Astrocyte of the spinal cord (primary cell): Measurements from ENCODE around the gene DTX3L.

ENCODE experiments used
- DNase-seq: peaks from one replicate; pipeline ENCODE4 v3.0.0; 2011; ENCODE audit warnings: low read depth, low spot score
- H3K4me3 ChIP-seq: 2 replicates; pipeline ENCODE4 v1.5.1; 2011; ENCODE audit warnings: low read depth, mild to moderate bottlenecking, low read length, moderate library complexity
- CTCF ChIP-seq: IDR thresholded peaks from 2 replicates; pipeline ENCODE4 v1.5.1; 2012; ENCODE audit warnings: low read depth, mild to moderate bottlenecking, low read length, inconsistent platforms
- in situ Hi-C: cut with HindIII; loops from 2 replicates; pipeline ENCODE4 v1.10.0; 2017; ENCODE audit warnings: low sequenced_read_pairs

DTX3L gene

GRCh38 chr3:122564155-122564912, at the start of gene DTX3L, which contains the start of gene PARP9:
Gene DTX3L, plus strand, starts transcription at chr3:122564338. Its CDS starts 89 bp downstream, at chr3:122564427.
Gene PARP9, minus strand, starts transcription at chr3:122564300. Its CDS starts 4,680 bp downstream, at chr3:122559620.
- no peak for TF ChIP-seq CTCF
- peak within 1 kb of the TSS; percentile 64 for H3K4me3 ChIP-seq
- peak; percentile 82 for DNase-seq
- in situ Hi-C loops: no loop called here

GRCh38 chr3:122515020-122515468, 49.1 kb upstream of the DTX3L start:
- DNase-seq: no peak
- no peak for TF ChIP-seq CTCF
- peak overlapping the region; percentile 72 for H3K4me3 ChIP-seq
- in situ Hi-C loops: no loop called here

GRCh38 chr3:122515870-122516269, 48.3 kb upstream of the DTX3L start:
- in situ Hi-C loops: no loop called here
- H3K4me3 ChIP-seq: no peak overlapping the region
- TF ChIP-seq CTCF: no peak

GRCh38 chr3:122516846-122517360, 47.2 kb upstream of the DTX3L start:
- TF ChIP-seq CTCF: no peak
- DNase-seq: no peak
- in situ Hi-C loops: no loop called here
- H3K4me3 ChIP-seq: no peak overlapping the region

More at GRCh38 chr3:122515870-122516269, 48.3 kb upstream of the DTX3L start:
- no peak for DNase-seq

- no peak for DNase-seq
- in situ Hi-C loops: no loop called here
- no peak overlapping the region for H3K4me3 ChIP-seq
- no peak for TF ChIP-seq CTCF
Observed at GRCh38 chr3:122519693-122520092, 44.4 kb upstream of the DTX3L start.

GRCh38 chr3:122520861-122521260, 43.3 kb upstream of the DTX3L start:
- no peak for DNase-seq
- no peak for TF ChIP-seq CTCF
- in situ Hi-C loops: no loop called here

More at GRCh38 chr3:122520861-122521260, 43.3 kb upstream of the DTX3L start:
- no peak overlapping the region for H3K4me3 ChIP-seq
